Adrenal gland (tissue), 12 donors: ENCODE measurements around the gene EVL. TPM values are rescaled to one million over a fixed set of nuclear protein-coding genes. Genes with fewer than 3 reads are reported as not detected.

Source experiments
- DNase-seq, 7 donors: peaks; one replicate each; pipeline ENCODE4 v3.0.0-alpha.2; 2019 to 2020
- H3K27ac ChIP-seq, 5 donors: fragments of 200-600 bp; sonication (generic) in 4 of 5; 1 replicate in 3 of 5; 2 replicates in 2 of 5; pipeline versions ENCODE4 v1.5.1 to v1.8.0; 2016 to 2020; ENCODE audit warnings: mild to moderate bottlenecking in 1 of 5
- H3K27me3 ChIP-seq: fragments of 200-600 bp; 2 replicates; pipeline ENCODE4 v1.8.0; 2021
- H3K36me3 ChIP-seq, 2 donors: fragments of 200-600 bp; replicated peaks in 1 of 2; 1 replicate in 1 of 2; 2 replicates in 1 of 2; pipeline versions ENCODE4 v1.5.1 to v1.8.0; 2018 to 2022
- H3K4me1 ChIP-seq, 2 donors: fragments of 200-600 bp; replicated peaks in 1 of 2; 1 replicate in 1 of 2; 2 replicates in 1 of 2; pipeline versions ENCODE4 v1.5.1 to v1.8.0; 2018 to 2021
- H3K4me3 ChIP-seq, 4 donors: fragments of 200-600 bp; sonication (generic) in 3 of 4; one replicate each; pipeline ENCODE4 v1.5.1; 2016 to 2018
- H3K9me3 ChIP-seq, 3 donors: fragments of 200-600 bp; sonication (generic) in 1 of 3; replicated peaks in 1 of 3; 1 replicate in 2 of 3; 2 replicates in 1 of 3; pipeline versions ENCODE4 v1.5.1 to v1.8.0; 2016 to 2021
- CTCF ChIP-seq, 6 experiments: fragments of 450-650 bp in 4 of 6; fragments of 200-600 bp in 2 of 6; sonication (generic) in 1 of 6; IDR thresholded peaks; 1 replicate in 5 of 6; 2 replicates in 1 of 6; pipeline versions ENCODE4 v1.5.1 to v1.8.0; 2016 to 2021; ENCODE audit warnings: antibody characterized with exemption in 6 of 6, mild to moderate bottlenecking in 2 of 6, moderate library complexity in 1 of 6
- POLR2A ChIP-seq, 2 donors: fragments of 450-650 bp; IDR thresholded peaks; one replicate each; pipeline ENCODE4 v1.6.1; 2017; ENCODE audit warnings: antibody characterized with exemption in 2 of 2, mild to moderate bottlenecking in 2 of 2, moderate library complexity in 1 of 2
- WGBS, 4 donors: extraction: QIAGEN DNeasy Blood & Tissue Kit in 2 of 4; methylation state at CpG; one replicate each; pipeline versions ENCODE4 v1.1.5 to v1.1.7; 2013 to 2017; 5-methylcytosine and 5-hydroxymethylcytosine counted together
- intact Hi-C, 2 donors: fragments of 100-400 bp; cut with DNase I; formaldehyde crosslinking; loops; one replicate each; pipeline versions ENCODE4 v1.14.1 to v1.15.0; 2022 to 2023
- polyA plus RNA-seq, 3 donors: library from polyadenylated mRNA; stranded (reverse); fragments of 200-250 nt in 2 of 3; fragments of 350-450 nt in 1 of 3; fragmentation: Illumina TruSeq in 1 of 3; extraction: RNeasy Lipid Tissue Mini Kit (QIAGEN cat#74804) in 1 of 3; gene quantifications; one replicate each; pipeline ENCODE4 v1.2.3, GENCODE V29; 2013 to 2014
- total RNA-seq, 9 donors: library from RNA; depleted of rRNA in 4 of 9; stranded (reverse); fragments of >200 nt in 4 of 9; fragments of 120-200 nt in 1 of 9; fragmentation: NEBNext Ultra II Directional in 1 of 9; extraction: Animal tissue kit (Norgen Biotek cat#: 25700) in 1 of 9; gene quantifications; one replicate each; pipeline versions ENCODE4 v1.1.0 to v1.2.4, GENCODE V29; 2013 to 2023
- donor health status: healthy with polysubstance abuse.
- donor health status: Bipolar disorder and iron deficiency.
- donor health status: DM: yes; HTN: yes; CAD: no.
- donor health status: DM: no; HTN: no; CAD: no.
- donor health status: DM: no; HTN: no; CAD: no.
- donor health status: DM: yes; HTN: yes; CAD: no.

Gene EVL
- total and polyA plus RNA-seq, 12 donors: 23.7 to 209 (median 46.8) TPM

- WGBS, 4 donors: 86 to 93% (median 93%) methylated on average over 12 of the region's 12 CpGs
- no peak overlapping the region for H3K4me3 ChIP-seq
- no peaks in the 10 kb centered on the region for H3K9me3 ChIP-seq
- TF ChIP-seq POLR2A (IDR thresholded peaks at IDR 0.05) (no peak), CTCF (IDR thresholded peaks at IDR 0.05) (no peak)
- no peak for DNase-seq
- H3K27ac ChIP-seq: no peak overlapping the region
- H3K4me1 ChIP-seq: peaks cover 5 to 9% of the 10 kb centered on the region in 2 donors
- H3K27me3 ChIP-seq: no peaks in the 10 kb centered on the region
- H3K36me3 ChIP-seq: no peaks in the 10 kb centered on the region
- intact Hi-C loops: no loop called here
These were observed 122.1 kb downstream of the EVL start for GRCh38 chr14:100187247-100187833.

- intact Hi-C loops: no loop called here
- 88 to 95% (median 94%) methylated on average over 7 to 12 of the region's 12 CpGs for WGBS, 4 donors
- Histone ChIP-seq H3K27me3 (no peaks in the 10 kb centered on the region), H3K9me3 (no peaks in the 10 kb centered on the region), H3K4me1 (peaks cover 7 to 12% of the 10 kb centered on the region in 2 donors), H3K4me3 (no peak overlapping the region), H3K27ac (no peak overlapping the region), H3K36me3 (no peaks in the 10 kb centered on the region)
- no peak for TF ChIP-seq CTCF (IDR thresholded peaks at IDR 0.05)
- TF ChIP-seq POLR2A (IDR thresholded peaks at IDR 0.05): no peak
- DNase-seq: no peak
These were observed 123.3 kb downstream of the EVL start for GRCh38 chr14:100188392-100189030.

- Histone ChIP-seq H3K9me3 (no peaks in the 10 kb centered on the region), H3K36me3 (no peaks in the 10 kb centered on the region), H3K27me3 (no peaks in the 10 kb centered on the region), H3K4me3 (no peak overlapping the region), H3K27ac (no peak overlapping the region), H3K4me1 (peaks cover 7 to 12% of the 10 kb centered on the region in 2 donors)
- DNase-seq: no peak
- TF ChIP-seq POLR2A (IDR thresholded peaks at IDR 0.05) (no peak), CTCF (IDR thresholded peaks at IDR 0.05) (no peak)
- intact Hi-C loops: loop anchor here (5.0 to 10.0 kb wide), 2 partner anchors 205 to 208 kb away; no protein-coding TSS in a partner anchor
- 79 to 100% (median 94%) methylated on average over 1 of the region's 1 CpG for WGBS, 4 donors
These were observed 124.9 kb downstream of the EVL start for GRCh38 chr14:100190126-100190525.

- no peaks in the 10 kb centered on the region for H3K36me3 ChIP-seq
- no peaks in the 10 kb centered on the region for H3K27me3 ChIP-seq
- H3K9me3 ChIP-seq: no peaks in the 10 kb centered on the region
- TF ChIP-seq POLR2A (IDR thresholded peaks at IDR 0.05) (no peak), CTCF (IDR thresholded peaks at IDR 0.05) (no peak)
- DNase-seq: peak in 5 of 7 donors; percentile 37 to 58 (median 45)
- H3K27ac ChIP-seq: peak overlapping the region in 3 of 5 donors; percentile 82 to 93 (median 87)
- intact Hi-C loops: loop anchor here (5.0 to 10.0 kb wide), 2 partner anchors 207 to 209 kb away; no protein-coding TSS in a partner anchor
- peaks cover 7 to 12% of the 10 kb centered on the region in 2 donors for H3K4me1 ChIP-seq
- peak overlapping the region in 1 of 4 donors; percentile 53 for H3K4me3 ChIP-seq
- WGBS, 4 donors: 62 to 72% (median 68%) methylated on average over 14 of the region's 14 CpGs
These were observed 126.5 kb downstream of the EVL start for GRCh38 chr14:100191584-100192249.
